GM18951 (cell line): Measurements from ENCODE around the gene DAP3.
"Not testable (repeated sequence)": the region's sequence is repeated elsewhere in the genome, so short reads cannot be mapped to it uniquely, and the experiment has no call there.

Experiments
- POLR2A ChIP-seq: IDR thresholded peaks from 4 replicates; pipeline ENCODE4 v1.6.1; 2011; ENCODE audit warnings: mild to moderate bottlenecking; ENCODE audit not compliant: insufficient read length, insufficient read depth; ENCODE audit errors: extremely low read depth
- in situ Hi-C: fragments of 300-500 bp; cut with MboI; formaldehyde crosslinking; loops from one replicate; pipeline ENCODE4 v1.12.0; 2022; ENCODE audit warnings: low sequenced_read_pairs, mixed read lengths, inconsistent platforms; ENCODE audit not compliant: unreplicated experiment

The DAP3 gene

GRCh38 chr1:155696524-155696923 is 7.6 kb downstream of the DAP3 start:
- in situ Hi-C loops = no loop called here
- TF ChIP-seq POLR2A = no peak

- no peak for TF ChIP-seq POLR2A
- in situ Hi-C loops = no loop called here
Observed at GRCh38 chr1:155697046-155697445, 8.2 kb downstream of the DAP3 start.

GRCh38 chr1:155697616-155698015 is 8.7 kb downstream of the DAP3 start:
- in situ Hi-C loops = not testable (repeated sequence)

- in situ Hi-C loops = no loop called here
- no peak for TF ChIP-seq POLR2A
Observed at GRCh38 chr1:155698382-155699038, 9.6 kb downstream of the DAP3 start.

- in situ Hi-C loops = not testable (repeated sequence)
Observed at GRCh38 chr1:155699062-155699461, 10.2 kb downstream of the DAP3 start.

DNA sequence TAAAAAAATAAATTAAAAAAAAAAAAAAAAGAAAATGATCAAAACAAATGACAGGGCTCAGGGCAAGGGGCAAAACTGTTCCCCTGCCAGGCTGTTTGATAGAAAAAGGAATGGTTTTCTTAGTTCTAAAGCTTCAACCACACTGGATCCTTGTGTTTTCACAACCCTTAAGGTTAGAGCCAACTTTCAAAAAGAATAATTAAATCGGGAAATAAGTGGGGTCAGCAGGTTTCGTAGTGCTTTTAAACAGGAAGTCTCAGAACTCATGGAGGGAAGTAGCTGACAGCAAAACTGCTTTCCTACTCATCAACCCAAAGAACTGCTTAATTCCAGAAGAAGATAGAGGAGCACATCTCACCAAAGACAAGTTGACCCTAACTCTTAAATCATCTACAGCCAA is 12.8 kb downstream of the DAP3 start:
- in situ Hi-C loops = not testable (repeated sequence)

- TF ChIP-seq POLR2A = no peak
- in situ Hi-C loops = no loop called here
Observed at GRCh38 chr1:155703216-155703615, 14.3 kb downstream of the DAP3 start.

DNA sequence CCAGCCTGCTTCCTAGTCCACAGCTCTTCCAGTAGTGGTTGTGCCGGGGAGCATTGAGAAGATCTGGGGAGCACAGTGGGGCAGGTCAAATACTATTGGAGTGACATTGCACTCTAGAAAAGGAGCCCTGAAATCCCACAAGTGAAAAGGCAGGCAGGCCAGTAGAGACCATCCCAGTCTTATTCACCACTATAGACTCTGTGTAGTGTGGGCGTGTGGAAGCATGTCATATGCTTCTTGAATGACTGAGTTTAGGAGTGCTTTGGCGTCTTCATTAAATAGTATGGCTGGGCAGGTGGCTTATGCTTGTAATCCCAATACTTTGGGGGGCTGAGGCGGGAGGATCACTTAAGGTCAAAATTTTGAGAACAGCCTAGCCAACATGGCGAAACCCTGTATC is 15.5 kb downstream of the DAP3 start:
- in situ Hi-C loops = not testable (repeated sequence)

- no peak for TF ChIP-seq POLR2A
- in situ Hi-C loops = no loop called here
Observed at GRCh38 chr1:155706139-155706538, 17.2 kb downstream of the DAP3 start.

- no peak for TF ChIP-seq POLR2A
- in situ Hi-C loops = no loop called here
Observed at GRCh38 chr1:155709391-155709790, 20.5 kb downstream of the DAP3 start.

GRCh38 chr1:155711457-155711856 is 22.6 kb downstream of the DAP3 start:
- in situ Hi-C loops = not testable (repeated sequence)

GRCh38 chr1:155712636-155713035 is 23.7 kb downstream of the DAP3 start:
- in situ Hi-C loops = not testable (repeated sequence)

GRCh38 chr1:155713075-155713474 is 24.2 kb downstream of the DAP3 start:
- in situ Hi-C loops = no loop called here
- no peak for TF ChIP-seq POLR2A

DNA sequence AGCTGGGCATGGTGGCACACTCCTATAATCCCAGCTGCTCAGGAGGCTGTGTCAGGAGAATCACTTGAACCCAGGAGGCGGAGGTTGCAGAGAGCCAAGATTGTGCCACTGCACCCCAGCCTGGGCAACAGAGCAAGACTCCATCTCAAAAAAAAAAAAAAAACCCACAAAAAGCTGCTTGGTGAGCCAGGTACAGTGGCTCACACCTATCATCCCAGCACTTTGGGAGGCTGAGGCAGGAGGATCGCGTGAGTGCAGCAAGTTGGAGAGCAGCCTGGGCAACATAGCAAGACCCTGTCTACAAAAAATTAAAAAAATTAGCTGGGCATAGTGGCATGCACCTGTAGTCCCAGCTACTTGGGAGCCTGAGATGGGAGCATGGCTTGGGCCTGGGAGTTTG is 26.2 kb downstream of the DAP3 start:
- in situ Hi-C loops = not testable (repeated sequence)

- TF ChIP-seq POLR2A = no peak
- in situ Hi-C loops = no loop called here
Observed at GRCh38 chr1:155715777-155716176, 26.9 kb downstream of the DAP3 start.

GRCh38 chr1:155717041-155717440 is 28.1 kb downstream of the DAP3 start:
- TF ChIP-seq POLR2A = no peak
- in situ Hi-C loops = no loop called here

GRCh38 chr1:155718524-155719115 is 29.7 kb downstream of the DAP3 start:
- in situ Hi-C loops = not testable (repeated sequence)
